ENCODE data around the gene MALAT1. TPM values are rescaled to one million over a fixed set of nuclear protein-coding genes. Genes with fewer than 3 reads are reported as not detected.

Gene MALAT1
- total and polyA plus RNA-seq, 2 of the 13 experiments (the other 11 are each of a cell fraction or from before 2014, with no cell fraction given) = 143 to 1,237 TPM

GRCh38 chr11:65498977-65499712 is at the start of gene MALAT1 (continued):
- TF ChIP-seq ZNF280B (CRISPR knock-in tag; IDR thresholded peaks at IDR 0.05; ENCODE audit: borderline replicate concordance) (no peak), TMF1 (CRISPR knock-in tag; IDR thresholded peaks at IDR 0.05; ENCODE audit: low read depth) (no peak), AKNA (CRISPR knock-in tag; IDR thresholded peaks at IDR 0.05; ENCODE audit: borderline replicate concordance) (no peak), NR3C1 (CRISPR knock-in tag; IDR thresholded peaks at IDR 0.05) (no peak), RFX5 (IDR thresholded peaks at IDR 0.05; ENCODE audit: low read depth, low read length) (no peak), NFE2L1 (CRISPR knock-in tag; IDR thresholded peaks at IDR 0.05; ENCODE audit: borderline replicate concordance) (no peak), JUNB (CRISPR knock-in tag; IDR thresholded peaks at IDR 0.05; ENCODE audit: borderline replicate concordance) (no peak), ZNF678 (CRISPR knock-in tag; IDR thresholded peaks at IDR 0.05) (no peak), REST (IDR thresholded peaks at IDR 0.05; ENCODE audit: borderline replicate concordance in 1 of 2, low read depth in 1 of 2, low read length in 2 of 2) (peak in 1 of 2 experiments; percentile 87; a peak in 2 of 4 replicates), ZSCAN20 (CRISPR knock-in tag; IDR thresholded peaks at IDR 0.05; ENCODE audit: borderline replicate concordance) (peak; percentile 70; the same call in 1 of the 2 replicates), ZIK1 (CRISPR knock-in tag; IDR thresholded peaks at IDR 0.05; ENCODE audit: borderline replicate concordance, low read depth) (no peak), BHLHE40 (IDR thresholded peaks at IDR 0.05; ENCODE audit: low read length) (0 out of 2 replicates have a peak, but pooled peaks have one; percentile 30), HCFC1 (IDR thresholded peaks at IDR 0.05; ENCODE audit: low read depth, low read length) (no peak), BCL6 (CRISPR knock-in tag; IDR thresholded peaks at IDR 0.05) (peak; percentile 62), MTA1 (CRISPR knock-in tag; IDR thresholded peaks at IDR 0.05; ENCODE audit: borderline replicate concordance) (no peak), ZNF382 (CRISPR knock-in tag; IDR thresholded peaks at IDR 0.05; ENCODE audit: borderline replicate concordance) (no peak), HIC2 (CRISPR knock-in tag; IDR thresholded peaks at IDR 0.05; ENCODE audit: low read depth) (no peak)

Data from HepG2 (cell line).